Stimulated activated CD4-positive, alpha-beta T cell treated with anti-CD3 and anti-CD28 coated beads, Interleukin-4, amount 100 ng/mL, for 4 hours (primary cell): ENCODE data around the gene GBP4.
"Not testable (repeated sequence)": the region's sequence is repeated elsewhere in the genome, so short reads cannot be mapped to it uniquely, and the experiment has no call there.

Experiments
- DNase-seq, 2 experiments: peaks; one replicate each; pipeline ENCODE4 v3.0.0-alpha.2; 2020

GBP4 gene, protein sequence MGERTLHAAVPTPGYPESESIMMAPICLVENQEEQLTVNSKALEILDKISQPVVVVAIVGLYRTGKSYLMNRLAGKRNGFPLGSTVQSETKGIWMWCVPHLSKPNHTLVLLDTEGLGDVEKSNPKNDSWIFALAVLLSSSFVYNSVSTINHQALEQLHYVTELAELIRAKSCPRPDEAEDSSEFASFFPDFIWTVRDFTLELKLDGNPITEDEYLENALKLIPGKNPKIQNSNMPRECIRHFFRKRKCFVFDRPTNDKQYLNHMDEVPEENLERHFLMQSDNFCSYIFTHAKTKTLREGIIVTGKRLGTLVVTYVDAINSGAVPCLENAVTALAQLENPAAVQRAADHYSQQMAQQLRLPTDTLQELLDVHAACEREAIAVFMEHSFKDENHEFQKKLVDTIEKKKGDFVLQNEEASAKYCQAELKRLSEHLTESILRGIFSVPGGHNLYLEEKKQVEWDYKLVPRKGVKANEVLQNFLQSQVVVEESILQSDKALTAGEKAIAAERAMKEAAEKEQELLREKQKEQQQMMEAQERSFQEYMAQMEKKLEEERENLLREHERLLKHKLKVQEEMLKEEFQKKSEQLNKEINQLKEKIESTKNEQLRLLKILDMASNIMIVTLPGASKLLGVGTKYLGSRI

DNA sequence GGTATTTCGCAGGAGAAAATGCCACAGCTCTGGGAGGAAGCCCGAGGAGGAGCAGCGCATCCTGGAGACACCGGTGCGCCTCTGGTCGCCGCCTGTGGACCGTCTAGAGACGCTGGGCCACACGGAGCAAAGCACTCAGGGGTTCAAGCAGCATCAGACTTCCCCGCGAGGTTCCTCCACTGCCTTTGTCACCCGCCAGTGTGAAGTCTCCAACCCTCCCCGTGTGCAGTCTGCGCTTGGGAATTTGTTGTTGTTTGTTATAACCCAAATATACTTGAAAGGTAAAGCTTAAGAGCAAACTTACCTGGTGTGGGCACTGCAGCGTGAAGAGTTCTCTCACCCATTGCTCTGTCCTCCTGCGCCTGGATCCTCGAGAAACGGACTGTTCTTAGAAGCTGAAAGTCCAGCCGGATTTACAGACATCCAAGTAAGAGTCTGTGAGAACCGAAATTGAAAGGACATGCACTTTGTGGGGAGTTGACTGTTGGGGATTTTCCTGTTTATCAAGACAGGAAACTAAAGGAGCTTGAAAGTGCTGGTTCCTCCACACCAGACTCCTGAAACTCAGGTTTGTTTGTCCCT is at the start of gene GBP4:
Gene GBP4 (minus strand): TSS at position 452 of the 582 bp plus-strand sequence. CDS start 108 bp downstream, at position 344.
- peak; percentile 39 to 46 for DNase-seq

DNA sequence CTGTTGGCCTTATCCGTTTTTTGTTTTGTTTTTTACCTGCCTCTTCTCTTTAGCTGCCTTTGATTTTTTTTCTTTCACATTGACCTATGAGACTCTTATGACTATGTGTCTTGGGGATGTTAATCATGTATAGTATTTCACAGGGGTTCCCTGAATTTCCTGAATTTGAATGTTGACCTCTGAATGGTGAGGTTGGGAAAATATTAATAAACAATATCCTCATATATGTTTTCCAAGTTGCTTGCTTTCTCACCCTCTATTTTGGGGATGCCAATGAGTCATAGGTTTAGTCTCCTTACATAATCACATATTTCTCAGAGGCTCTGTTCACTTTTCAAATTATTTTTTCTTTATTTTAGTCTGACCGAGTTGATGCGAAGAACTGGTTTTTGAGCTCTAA is 44.3 kb upstream of the GBP4 start:
- DNase-seq = no peak

DNA sequence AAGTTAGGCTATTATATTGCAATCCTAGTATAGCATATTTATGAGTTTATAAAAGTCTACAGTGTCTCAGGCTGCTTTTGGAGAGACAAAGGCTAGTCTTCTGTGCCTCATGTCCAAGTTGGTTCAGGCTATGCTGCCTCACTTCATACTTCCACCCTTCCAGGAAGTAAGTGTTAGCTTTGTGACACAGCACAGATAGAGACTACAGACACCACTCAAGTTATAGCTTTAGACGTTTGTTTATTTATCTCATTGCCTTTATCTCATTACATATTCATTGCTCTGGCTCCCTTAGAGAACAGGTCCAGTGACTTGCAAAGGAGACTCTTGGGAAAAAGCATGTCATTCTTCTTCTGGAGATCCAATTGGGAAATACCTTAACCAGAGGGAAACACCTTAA is 22.6 kb upstream of the GBP4 start:
- no peak for DNase-seq

DNA sequence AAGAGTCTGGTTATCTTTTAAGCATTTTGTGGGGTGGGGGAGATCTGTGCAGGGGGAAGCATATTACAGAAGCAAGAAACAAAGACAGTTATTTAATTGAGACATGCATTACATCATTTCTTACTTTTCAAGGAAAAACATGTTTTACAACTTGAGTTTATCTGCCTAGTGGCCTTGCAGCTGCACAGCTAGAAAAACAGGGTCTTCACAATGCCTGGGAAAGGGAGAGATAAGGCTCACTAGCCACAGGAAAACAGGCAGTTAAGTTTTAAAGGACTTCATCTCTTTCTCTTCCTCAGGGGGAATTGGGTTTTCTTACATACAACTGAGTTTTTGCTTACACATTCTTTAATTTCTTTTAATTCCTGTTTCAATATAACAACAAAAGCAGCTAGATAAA is 21.1 kb upstream of the GBP4 start:
- not testable (repeated sequence) for DNase-seq

DNA sequence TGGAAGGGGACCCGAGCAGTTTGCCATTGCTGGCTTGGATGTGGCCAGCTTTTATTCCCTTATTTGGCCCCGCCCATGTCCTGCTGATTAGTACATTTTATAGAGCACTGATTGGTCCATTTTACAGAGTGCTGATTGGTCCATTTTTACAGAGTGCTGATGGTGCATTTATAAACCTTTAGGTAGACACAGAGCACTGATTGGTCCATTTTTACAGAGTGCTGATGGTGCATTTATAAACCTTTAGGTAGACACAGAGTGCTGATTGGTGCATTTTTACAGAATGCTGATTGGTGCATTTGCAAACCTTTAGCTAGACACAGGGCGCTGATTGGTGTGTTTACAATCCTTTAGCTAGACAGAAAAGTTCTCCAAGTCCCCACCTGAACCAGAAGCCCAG is 20.2 kb upstream of the GBP4 start:
- not testable (repeated sequence) for DNase-seq

DNA sequence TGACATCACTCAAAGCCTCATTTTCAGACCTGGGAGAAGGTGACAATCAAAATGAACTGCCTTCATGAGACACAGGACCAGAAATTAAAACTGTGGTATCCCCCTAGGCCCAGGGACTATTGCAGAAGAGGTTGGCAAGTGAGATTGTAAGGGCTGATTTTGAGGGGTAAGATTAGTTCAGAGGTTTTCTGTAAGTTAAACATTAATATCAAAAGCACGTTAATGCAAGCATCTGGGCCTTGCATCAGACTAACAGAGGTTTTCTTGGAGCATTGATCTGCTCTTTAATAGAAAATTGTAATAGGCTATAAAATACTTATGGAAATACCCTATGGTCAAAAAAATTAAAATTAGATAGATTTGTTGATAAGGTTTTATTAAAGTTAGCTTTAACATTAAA is 14.6 kb upstream of the GBP4 start:
- DNase-seq = no peak

DNA sequence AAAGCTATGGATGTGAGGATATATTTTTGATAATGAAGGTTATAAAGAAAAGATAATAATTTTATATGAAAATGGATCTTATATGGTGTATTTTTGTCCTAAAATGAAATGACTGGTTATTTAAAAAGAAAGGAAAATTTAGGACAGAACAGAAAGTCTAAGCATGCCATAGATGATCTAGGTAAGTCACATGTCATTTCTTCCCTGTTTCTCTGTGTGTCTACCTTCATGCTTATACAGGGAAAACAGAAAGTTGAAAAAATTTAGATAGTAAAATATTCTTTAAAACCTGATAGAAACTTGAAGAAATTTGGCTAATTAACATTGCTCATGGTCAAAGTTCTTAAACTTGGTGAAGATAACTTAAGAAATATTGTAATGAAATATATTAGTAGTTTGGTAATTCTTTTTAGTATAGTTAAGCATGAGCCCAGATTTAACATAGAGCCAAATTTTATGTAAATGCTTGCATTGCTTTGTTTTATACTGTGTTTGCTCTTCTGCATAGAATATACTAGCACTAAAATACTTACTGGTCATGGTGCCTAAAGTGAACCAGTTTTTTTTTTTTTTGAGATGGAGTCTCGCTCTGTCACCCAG is 12.4 kb upstream of the GBP4 start:
- no peak for DNase-seq

DNA sequence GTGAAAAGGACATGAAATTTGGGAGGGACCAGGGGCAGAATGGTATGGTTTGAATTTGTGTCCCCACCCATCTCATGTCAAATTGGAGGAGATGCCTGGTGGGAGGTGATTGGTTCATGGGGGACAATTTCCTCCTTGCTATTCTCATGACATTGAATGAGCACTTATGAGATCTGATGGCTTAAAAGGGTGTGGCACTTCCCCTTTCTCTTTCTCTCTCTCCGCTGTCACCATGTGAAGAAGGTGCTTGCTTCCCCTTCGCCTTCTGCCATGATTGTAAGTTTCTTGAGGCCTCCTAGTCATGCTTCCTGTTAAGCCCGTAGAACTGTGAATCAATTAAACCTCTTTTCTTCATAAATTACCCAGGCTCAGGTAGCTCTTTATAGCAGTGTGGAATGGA is 7.6 kb upstream of the GBP4 start:
- DNase-seq = no peak

DNA sequence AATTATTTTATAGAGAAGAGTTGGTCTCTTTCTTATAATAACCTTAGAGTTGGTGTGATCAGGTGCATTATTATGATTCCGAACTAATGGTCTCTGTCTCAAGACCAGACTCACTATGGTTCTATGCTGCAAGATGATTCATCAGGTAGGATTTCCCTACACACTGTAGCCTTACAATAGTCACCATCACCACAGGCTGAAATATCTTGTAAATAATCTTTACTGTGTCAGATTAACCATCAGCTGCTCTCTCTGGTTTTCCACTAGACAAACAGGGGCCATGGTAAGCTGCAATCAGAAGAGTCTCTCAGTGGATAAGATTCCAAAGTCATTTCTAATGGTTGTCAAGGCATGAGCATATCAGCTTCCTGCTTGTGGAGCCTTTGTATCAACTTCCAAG is 4.4 kb upstream of the GBP4 start:
- no peak for DNase-seq

DNA sequence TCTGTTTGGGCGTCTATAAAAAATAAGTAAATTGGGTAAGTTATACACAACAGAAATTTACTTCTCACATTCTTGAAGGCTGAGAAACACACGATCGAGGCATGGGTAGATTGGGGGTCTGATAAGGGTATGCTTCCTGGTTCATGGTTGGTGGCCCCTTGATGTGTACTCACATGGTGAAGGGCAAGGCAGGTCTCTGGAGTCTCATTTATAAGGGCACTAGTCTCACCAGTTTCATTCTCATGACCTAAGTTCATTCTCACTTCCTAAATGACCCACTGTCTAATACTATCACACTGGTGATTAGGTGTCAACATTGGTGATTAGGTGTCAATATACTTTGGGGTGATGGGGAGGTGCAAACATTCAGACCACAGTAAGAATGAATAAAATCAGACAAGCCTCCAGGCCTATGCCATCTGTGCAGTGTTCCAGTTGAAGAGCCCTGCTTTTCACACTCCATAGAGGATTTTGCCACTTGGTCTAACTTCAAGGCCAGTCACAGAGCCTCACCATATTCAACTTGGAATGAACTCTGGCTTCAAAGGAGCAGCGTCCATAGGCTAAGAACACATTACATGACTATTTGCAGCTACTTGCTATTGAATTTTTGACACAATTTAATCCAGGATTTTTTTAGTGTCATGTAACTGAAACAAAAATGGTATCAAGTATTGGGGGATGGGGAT is 2.5 kb upstream of the GBP4 start:
- DNase-seq = no peak

DNA sequence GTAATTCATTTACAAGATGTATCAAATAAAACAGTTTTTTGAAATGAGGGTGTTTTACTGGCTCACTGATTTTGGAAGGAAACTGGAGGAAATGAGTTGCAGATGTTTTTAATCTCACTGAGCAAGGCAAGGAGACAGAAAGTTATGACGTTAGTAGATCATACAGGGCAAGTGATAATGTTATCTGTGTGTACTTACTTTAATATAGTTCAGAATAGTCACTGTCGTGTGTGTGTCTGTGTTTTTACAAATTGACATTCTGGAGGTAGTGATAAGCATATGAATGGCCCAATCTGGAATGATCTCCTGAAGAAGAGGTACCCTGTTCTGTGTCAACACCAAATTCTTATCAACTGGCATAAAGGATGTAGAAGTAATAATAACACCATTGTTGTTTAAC is 1.9 kb upstream of the GBP4 start:
- DNase-seq = no peak

DNA sequence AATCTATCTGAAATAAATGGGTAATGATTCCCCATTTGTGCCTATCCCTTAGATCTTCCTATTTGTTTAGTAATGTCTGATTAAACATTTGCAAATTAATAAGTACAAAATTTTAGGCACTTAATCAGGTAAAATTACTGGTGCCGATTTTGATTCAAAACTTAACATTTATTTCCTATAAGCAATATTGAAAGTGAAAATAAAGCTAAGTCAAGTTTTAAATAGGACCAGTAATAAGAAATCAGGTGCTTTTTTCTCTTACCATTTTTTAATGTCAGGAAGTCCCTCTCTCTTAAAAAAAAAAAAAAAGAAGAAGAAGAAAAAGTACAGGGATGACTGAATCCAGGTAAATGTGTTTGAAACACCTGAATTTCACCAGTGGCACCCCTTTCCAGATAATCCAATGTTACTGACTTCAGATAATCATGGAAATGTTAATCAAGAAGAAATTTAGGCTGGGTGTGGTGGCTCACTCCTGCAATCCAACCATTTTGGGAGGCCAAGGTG is 836 bp upstream of the GBP4 start:
- no peak for DNase-seq

DNA sequence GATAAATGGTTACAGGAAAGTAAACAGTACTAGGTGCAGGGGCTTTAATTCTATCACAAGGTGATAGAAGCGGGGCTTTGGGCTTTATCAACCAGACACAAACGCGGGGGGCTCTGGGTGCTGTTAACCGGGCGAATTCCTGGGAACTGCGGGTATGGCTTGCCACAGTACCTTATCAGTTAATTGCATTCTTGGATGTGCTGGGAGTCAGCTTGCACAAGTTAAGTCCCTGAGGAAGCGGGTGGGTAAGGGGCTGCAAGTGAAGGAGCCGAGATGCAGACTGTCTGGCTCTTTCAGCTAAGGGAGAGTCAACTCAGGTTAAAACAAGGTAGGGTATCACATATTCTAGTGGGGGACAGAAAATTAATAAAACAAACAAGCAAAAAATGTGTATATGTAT is 661 bp downstream of the GBP4 start:
- no peak for DNase-seq

DNA sequence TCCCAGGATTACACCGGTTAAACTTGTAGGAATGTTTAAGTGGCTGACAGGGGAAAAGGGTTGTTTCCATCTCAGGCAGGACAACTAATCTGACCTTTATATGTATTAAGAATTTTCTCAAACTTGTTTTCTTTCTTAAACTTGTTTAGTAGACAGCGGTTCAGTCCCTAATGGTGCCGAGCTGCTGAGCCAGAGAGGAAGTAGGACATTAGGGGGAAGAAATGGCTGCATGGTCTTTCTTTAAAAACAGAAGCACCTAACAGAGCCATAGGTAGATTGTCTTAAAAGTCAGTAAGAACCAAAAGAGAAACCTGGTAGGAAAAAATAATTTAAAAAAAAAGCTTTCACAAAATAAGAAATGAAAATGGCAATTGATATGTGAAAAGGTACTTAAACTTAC is 3.3 kb downstream of the GBP4 start:
- DNase-seq = no peak

DNA sequence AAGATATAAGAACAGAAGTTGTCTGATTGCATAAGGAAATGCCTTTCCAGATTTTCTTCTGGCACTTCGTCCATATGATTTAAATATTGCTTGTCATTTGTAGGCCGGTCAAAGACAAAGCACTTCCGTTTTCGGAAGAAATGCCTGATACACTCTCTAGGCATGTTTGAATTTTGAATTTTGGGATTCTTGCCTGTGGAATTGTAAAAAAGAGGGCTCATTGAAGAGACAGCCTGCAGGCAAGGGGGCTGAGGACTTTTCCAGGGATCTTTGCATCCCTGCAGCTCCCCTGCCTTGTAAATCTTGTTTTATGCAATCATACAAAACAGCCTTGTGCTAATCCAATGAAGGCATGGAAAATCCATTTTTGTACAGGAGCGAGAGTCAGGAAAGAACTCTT is 7.4 kb downstream of the GBP4 start:
- no peak for DNase-seq

DNA sequence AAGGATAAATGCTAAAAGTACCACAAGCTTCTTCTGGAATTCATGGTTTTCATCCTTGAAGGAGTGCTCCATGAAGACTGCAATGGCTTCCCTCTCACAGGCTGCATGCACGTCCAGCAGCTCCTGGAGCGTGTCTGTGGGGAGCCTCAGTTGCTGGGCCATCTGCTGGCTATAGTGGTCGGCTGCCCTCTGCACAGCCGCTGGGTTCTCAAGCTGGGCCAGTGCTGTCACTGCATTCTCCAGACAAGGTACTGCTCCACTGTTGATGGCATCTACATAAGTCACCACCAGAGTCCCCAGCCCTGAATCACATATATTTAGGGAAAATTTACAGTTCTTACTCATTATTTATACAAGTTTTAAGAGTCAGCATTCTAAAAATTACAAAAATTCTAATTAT is 8.7 kb downstream of the GBP4 start:
- no peak for DNase-seq

DNA sequence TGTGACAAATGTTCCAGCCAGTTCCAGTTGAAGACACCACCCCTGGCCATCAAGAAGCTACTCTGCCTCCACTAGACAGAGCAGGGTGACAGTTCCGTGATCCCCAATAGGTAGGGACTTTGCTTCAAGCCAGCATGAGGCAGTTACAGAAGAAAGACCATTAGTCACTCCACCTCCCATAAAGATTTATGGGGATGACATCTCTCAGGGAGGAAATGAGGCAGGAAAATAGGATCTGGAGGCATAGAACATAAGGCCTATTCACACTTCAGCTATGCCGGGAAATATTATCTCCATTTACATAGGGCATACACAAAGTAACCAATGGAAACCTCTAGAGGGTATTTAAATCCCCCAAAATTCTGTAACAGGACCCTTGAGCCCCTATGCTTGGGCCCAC is 19.4 kb downstream of the GBP4 start:
- no peak for DNase-seq

DNA sequence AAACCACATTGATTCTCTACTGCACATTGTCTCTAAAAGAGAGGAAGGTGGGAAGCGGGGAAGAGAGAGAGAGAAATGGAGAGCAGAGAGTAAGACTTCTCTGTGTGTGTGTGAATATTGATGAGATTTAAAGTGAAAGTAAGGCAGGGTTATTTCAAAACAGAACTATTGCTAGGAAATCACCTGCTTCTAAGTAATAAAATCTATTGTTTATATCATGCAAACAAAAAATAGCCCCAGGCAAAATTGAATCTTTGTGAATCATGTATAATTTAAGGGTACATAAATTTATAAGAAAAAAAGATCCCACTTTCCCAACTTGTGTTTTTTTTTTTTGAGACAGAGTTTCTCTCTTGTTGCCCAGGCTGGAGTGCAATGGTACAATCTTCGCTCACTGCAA is 21.8 kb downstream of the GBP4 start:
- no peak for DNase-seq

DNA sequence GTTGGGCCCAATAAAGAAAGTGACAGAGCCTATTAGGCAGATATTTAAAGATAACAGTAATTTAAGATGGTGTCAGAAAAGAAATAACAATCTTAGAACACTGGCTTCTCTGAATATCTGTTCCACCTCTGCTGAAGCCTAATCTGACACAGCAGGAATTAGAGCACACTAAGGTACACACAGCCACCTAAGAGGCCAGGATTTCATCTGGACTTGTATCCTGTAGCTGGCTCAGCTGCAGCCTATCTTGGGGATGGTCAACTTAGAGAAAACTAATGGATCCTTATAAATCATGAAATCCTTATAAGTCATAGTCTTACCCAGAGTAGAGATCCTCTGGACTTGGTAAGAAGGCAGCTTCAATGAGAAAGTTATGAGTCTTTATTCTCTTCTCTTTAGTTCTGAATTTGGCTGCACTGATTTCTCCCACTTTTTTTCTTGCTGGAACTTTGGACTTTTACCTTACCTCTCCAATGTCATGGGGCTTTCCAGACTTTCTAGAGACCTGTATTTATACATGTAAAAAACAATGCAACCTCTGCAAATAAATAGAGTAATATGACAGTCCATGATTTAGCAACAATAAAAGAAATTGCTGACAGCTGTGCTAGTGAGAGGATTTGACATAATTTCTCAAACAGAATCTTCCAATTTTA is 23.0 kb downstream of the GBP4 start, which contains the start of gene GBP7:
Gene GBP7 (minus strand): TSS at position 403 of the 656 bp plus-strand sequence. CDS start 4,068 bp downstream, outside the sequence.
- DNase-seq = no peak

DNA sequence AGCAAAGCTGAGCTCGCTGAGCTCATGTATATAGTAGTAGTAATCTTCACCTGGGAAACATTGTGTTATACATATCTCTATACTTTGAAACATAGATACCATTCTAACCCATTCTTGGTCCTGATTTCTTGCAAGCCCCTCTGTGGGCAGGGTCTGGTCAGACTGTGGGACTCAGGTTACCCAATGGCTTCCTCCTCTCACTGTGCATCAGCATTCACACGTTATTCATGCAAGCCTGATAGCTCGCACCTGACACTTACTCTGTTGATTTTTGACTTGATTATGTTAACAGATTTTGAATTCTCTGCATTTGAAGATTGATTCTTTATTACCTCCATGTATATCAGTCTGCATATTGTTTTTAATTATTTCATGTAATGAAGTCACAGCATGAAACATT is 24.3 kb downstream of the GBP4 start:
- DNase-seq = no peak

DNA sequence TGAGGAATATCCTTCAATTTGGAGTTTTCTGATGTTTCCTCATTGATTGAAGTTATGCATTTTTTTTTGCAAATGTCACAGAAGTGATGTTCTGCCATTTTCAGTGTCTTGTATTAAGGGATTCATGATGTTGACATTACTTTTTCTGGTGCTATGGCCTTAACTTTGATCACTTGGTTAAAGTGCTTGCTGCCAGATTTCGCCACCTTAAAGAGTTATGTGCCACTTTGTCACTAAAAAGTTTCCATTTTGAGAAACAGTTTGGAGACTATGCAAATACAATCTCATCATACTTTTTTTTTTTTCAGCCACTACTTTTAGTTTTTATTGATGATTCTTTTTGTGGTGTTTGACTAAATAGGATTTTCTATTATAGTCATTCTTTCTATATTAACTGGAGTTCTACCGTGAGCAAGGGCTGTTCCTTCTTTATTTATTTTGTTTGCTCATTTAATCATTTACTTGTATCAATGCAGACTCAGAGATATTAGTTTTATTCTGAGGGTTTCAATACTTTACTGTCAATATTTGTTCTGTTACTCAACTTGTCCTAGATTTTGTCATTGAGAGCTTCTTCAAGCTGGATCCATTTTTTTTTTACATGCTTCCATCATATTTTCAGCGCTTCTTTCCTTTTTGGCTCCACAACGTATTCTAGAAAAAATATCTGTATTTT is 26.1 kb downstream of the GBP4 start:
- no peak for DNase-seq

DNA sequence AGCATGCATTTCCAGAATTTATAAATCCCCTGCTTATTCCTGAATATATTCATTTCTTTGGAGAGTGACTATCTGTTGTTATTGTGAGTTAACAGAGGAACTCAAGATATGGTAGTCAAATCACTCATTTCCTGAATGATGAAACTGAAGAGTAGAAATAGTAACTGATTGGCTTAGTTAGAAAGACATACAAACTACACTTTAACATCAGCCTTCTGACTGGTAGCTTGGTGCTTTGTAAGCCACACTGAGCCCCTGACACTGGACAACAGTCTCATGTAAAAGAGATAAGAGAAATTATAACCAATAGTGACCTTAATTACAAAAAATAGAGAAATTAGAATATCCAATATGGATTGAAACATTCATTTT is 27.7 kb downstream of the GBP4 start:
- DNase-seq = no peak
